Dedifferentiated amniotic fluid mesenchymal stem cell (primary cell): Measurements from ENCODE around the gene SLC25A47.
"Not testable (repeated sequence)": the region's sequence is repeated elsewhere in the genome, so short reads cannot be mapped to it uniquely, and the experiment has no call there.

Experiments
- DNase-seq: peaks from one replicate; pipeline ENCODE4 v3.0.0-alpha.2; 2016; ENCODE audit errors: extremely low spot score

Gene SLC25A47

GRCh38 chr14:100289916-100290606 is 33.1 kb upstream of the SLC25A47 start:
- DNase-seq = no peak

- DNase-seq = no peak
Measured at GRCh38 chr14:100290607-100291304, 32.4 kb upstream of the SLC25A47 start.

GRCh38 chr14:100291305-100292075 is 31.6 kb upstream of the SLC25A47 start:
- no peak for DNase-seq

GRCh38 chr14:100292301-100292775 is 30.8 kb upstream of the SLC25A47 start:
- DNase-seq = no peak

GRCh38 chr14:100292776-100293461 is 30.2 kb upstream of the SLC25A47 start:
- no peak for DNase-seq

GRCh38 chr14:100293497-100294212 is 29.5 kb upstream of the SLC25A47 start:
- no peak for DNase-seq

- DNase-seq = no peak
Measured at GRCh38 chr14:100294213-100294962, 28.8 kb upstream of the SLC25A47 start.

GRCh38 chr14:100294963-100295330 is 28.2 kb upstream of the SLC25A47 start:
- DNase-seq = no peak

GRCh38 chr14:100295376-100296105 is 27.6 kb upstream of the SLC25A47 start:
- DNase-seq = no peak

GRCh38 chr14:100296106-100296651 is 27.0 kb upstream of the SLC25A47 start:
- DNase-seq = no peak

GRCh38 chr14:100296729-100297128 is 26.4 kb upstream of the SLC25A47 start:
- not testable (repeated sequence) for DNase-seq

- DNase-seq = peak; percentile 33
Measured at GRCh38 chr14:100297320-100298300, 25.5 kb upstream of the SLC25A47 start.

- DNase-seq = no peak
Measured at GRCh38 chr14:100298551-100299237, 24.4 kb upstream of the SLC25A47 start.

GRCh38 chr14:100299238-100299560 is 23.9 kb upstream of the SLC25A47 start:
- no peak for DNase-seq

- DNase-seq = peak; percentile 42
Measured at GRCh38 chr14:100302616-100303015, 20.5 kb upstream of the SLC25A47 start.

- DNase-seq = no peak
Measured at GRCh38 chr14:100303179-100303578, 20.0 kb upstream of the SLC25A47 start.

GRCh38 chr14:100303925-100304324 is 19.2 kb upstream of the SLC25A47 start:
- no peak for DNase-seq

GRCh38 chr14:100304825-100305323 is 18.3 kb upstream of the SLC25A47 start:
- DNase-seq = no peak
